Spleen (tissue), 11 donors: ENCODE results near the gene NEK1. TPM values are rescaled to one million over a fixed set of nuclear protein-coding genes. Genes with fewer than 3 reads are reported as not detected.

Experiments used
- DNase-seq: peaks from one replicate; pipeline ENCODE4 v3.0.0-alpha.2; 2020
- H3K27ac ChIP-seq, 8 donors: fragments of 200-600 bp; sonication (generic) in 7 of 8; 1 replicate in 4 of 8; 2 replicates in 4 of 8; pipeline versions ENCODE4 v1.5.0 to v1.8.0; 2016 to 2021; ENCODE audit warnings: inconsistent platforms in 4 of 8, mild to moderate bottlenecking in 4 of 8, moderate library complexity in 1 of 8
- H3K27me3 ChIP-seq, 7 donors: fragments of 200-600 bp; sonication (generic) in 6 of 7; replicated peaks in 1 of 7; 1 replicate in 4 of 7; 2 replicates in 3 of 7; pipeline versions ENCODE4 v1.5.0 to v1.8.0; 2016 to 2021; ENCODE audit warnings: inconsistent platforms in 3 of 7, mild to moderate bottlenecking in 1 of 7
- H3K36me3 ChIP-seq, 6 donors: fragments of 200-600 bp; sonication (generic) in 5 of 6; 1 replicate in 4 of 6; 2 replicates in 2 of 6; pipeline versions ENCODE4 v1.5.0 to v1.8.0; 2016 to 2021; ENCODE audit warnings: inconsistent platforms in 2 of 6
- H3K4me1 ChIP-seq, 6 donors: fragments of 200-600 bp; sonication (generic) in 5 of 6; 1 replicate in 3 of 6; 2 replicates in 3 of 6; pipeline versions ENCODE4 v1.5.0 to v1.8.0; 2016 to 2021; ENCODE audit warnings: inconsistent platforms in 3 of 6
- H3K4me3 ChIP-seq, 8 donors: fragments of 200-600 bp; sonication (generic) in 7 of 8; 1 replicate in 4 of 8; 2 replicates in 4 of 8; pipeline versions ENCODE4 v1.5.0 to v1.8.0; 2016 to 2021; ENCODE audit warnings: inconsistent platforms in 4 of 8, mild to moderate bottlenecking in 4 of 8, moderate library complexity in 2 of 8
- H3K9me3 ChIP-seq, 8 donors: fragments of 200-600 bp; sonication (generic) in 7 of 8; 1 replicate in 4 of 8; 2 replicates in 4 of 8; pipeline versions ENCODE4 v1.5.0 to v1.8.0; 2016 to 2021; ENCODE audit warnings: inconsistent platforms in 4 of 8
- CTCF ChIP-seq, 11 experiments: fragments of 200-600 bp in 7 of 11; fragments of 450-650 bp in 4 of 11; sonication (generic) in 4 of 11; IDR thresholded peaks in 8 of 11; conservative IDR thresholded peaks in 3 of 11; 1 replicate in 7 of 11; 2 replicates in 4 of 11; pipeline versions ENCODE4 v1.4.0 to v1.8.0; 2016 to 2021; ENCODE audit warnings: antibody characterized with exemption in 11 of 11, inconsistent platforms in 4 of 11, mild to moderate bottlenecking in 1 of 11
- POLR2A ChIP-seq, 3 donors: fragments of 450-650 bp; IDR thresholded peaks; one replicate each; pipeline ENCODE4 v1.5.1; 2017; ENCODE audit warnings: antibody characterized with exemption in 3 of 3, mild to moderate bottlenecking in 1 of 3
- POLR2AphosphoS5 ChIP-seq, 3 donors: sonication (generic); formaldehyde crosslinking; IDR thresholded peaks; one replicate each; pipeline ENCODE4 v1.5.1; 2017; ENCODE audit warnings: antibody characterized with exemption in 3 of 3
- WGBS, 5 donors: extraction: QIAGEN DNeasy Blood & Tissue Kit in 3 of 5; methylation state at CpG; one replicate each; pipeline versions ENCODE4 v1.1.5 to v1.1.7; 2013 to 2018; 5-methylcytosine and 5-hydroxymethylcytosine counted together
- intact Hi-C: fragments of 100-400 bp; cut with DNase I; formaldehyde crosslinking; loops from one replicate; pipeline ENCODE4 v1.15.0; 2023; ENCODE audit warnings: low total_unique reads
- polyA plus RNA-seq, 3 donors: library from polyadenylated mRNA; stranded (reverse); fragments of 200-250 nt; gene quantifications; one replicate each; pipeline ENCODE4 v1.2.1, GENCODE V29; 2013
- total RNA-seq, 7 donors: library from RNA; depleted of rRNA in 3 of 7; stranded (reverse); fragments of >200 nt in 3 of 7; fragmentation: NEBNext Ultra II Directional in 4 of 7; extraction: Animal tissue kit (Norgen Biotek cat#: 25700) in 4 of 7; gene quantifications; one replicate each; pipeline versions ENCODE4 v1.1.0 to v1.2.1, GENCODE V29; 2016 to 2021
- donor health status: healthy with polysubstance abuse.
- donor health status: DM: no; HTN: no; CAD: no; lungs with moderate emphysema.
- donor health status: DM: no; HTN: no; CAD: no.
- donor health status: Bipolar disorder and iron deficiency.
- donor health status: healthy.
- donor health status: DM: no; HTN: no; CAD: no.
- donor health status: DM: yes; HTN: yes; CAD: no.

NEK1 gene
- total and polyA plus RNA-seq, 10 donors = 3.0 to 20.0 (median 11.1) TPM

- H3K27me3 ChIP-seq = no peaks in the 10 kb centered on the region
- intact Hi-C loops = no loop called here
- DNase-seq = no peak
Measured at GRCh38 chr4:169616846-169617245, 4.5 kb upstream of the NEK1 start.

GRCh38 chr4:169615467-169616106 lies 3.2 kb upstream of the NEK1 start:
- Histone ChIP-seq H3K9me3 (no peaks in the 10 kb centered on the region), H3K36me3 (no peaks in the 10 kb centered on the region), H3K27me3 (no peaks in the 10 kb centered on the region), H3K4me3 (no peak overlapping the region), H3K4me1 (peaks cover 14 to 48% (median 31%) of the 10 kb centered on the region in 6 donors), H3K27ac (no peak overlapping the region)
- 77 to 85% (median 84%) methylated on average over 4 of the region's 4 CpGs for WGBS, 5 donors
- intact Hi-C loops = no loop called here
- DNase-seq = no peak
- TF ChIP-seq POLR2A (IDR thresholded peaks at IDR 0.05) (no peak), POLR2AphosphoS5 (IDR thresholded peaks at IDR 0.05) (no peak), CTCF (IDR thresholded peaks at IDR 0.05 in 8 of 11, conservative IDR thresholded peaks at IDR 0.05 in 3 of 11) (no peak)

More at GRCh38 chr4:169616846-169617245, 4.5 kb upstream of the NEK1 start:
- H3K4me1 ChIP-seq = peaks cover 13 to 46% (median 29%) of the 10 kb centered on the region in 6 donors
- no peak overlapping the region for H3K27ac ChIP-seq
- TF ChIP-seq POLR2AphosphoS5 (IDR thresholded peaks at IDR 0.05) (no peak), CTCF (IDR thresholded peaks at IDR 0.05 in 8 of 11, conservative IDR thresholded peaks at IDR 0.05 in 3 of 11) (no peak), POLR2A (IDR thresholded peaks at IDR 0.05) (no peak)
- H3K4me3 ChIP-seq = no peak overlapping the region
- H3K9me3 ChIP-seq = no peaks in the 10 kb centered on the region
- no peaks in the 10 kb centered on the region for H3K36me3 ChIP-seq

- intact Hi-C loops = loop anchor here (5.0 kb wide), 1 partner anchor 144 kb away; the partner anchor contains the start of gene HPF1
- WGBS, 5 donors = 3 to 6% (median 5%) methylated on average over 9 of the region's 9 CpGs
- Histone ChIP-seq H3K27ac (peak overlapping the region; percentile 5 to 99 (median 96)), H3K27me3 (no peaks in the 10 kb centered on the region), H3K4me3 (peak overlapping the region; percentile 17 to 82 (median 72)), H3K4me1 (peaks cover 14 to 49% (median 26%) of the 10 kb centered on the region in 6 donors), H3K36me3 (peaks cover 0 to 5% (median 0%) of the 10 kb centered on the region in 6 donors), H3K9me3 (no peaks in the 10 kb centered on the region)
- TF ChIP-seq CTCF (IDR thresholded peaks at IDR 0.05 in 8 of 11, conservative IDR thresholded peaks at IDR 0.05 in 3 of 11) (peak; percentile 21 to 75 (median 56)), POLR2A (IDR thresholded peaks at IDR 0.05) (no peak), POLR2AphosphoS5 (IDR thresholded peaks at IDR 0.05) (peak in 1 of 3 donors; percentile 38)
- DNase-seq = peak; percentile 79
Measured at GRCh38 chr4:169612871-169613859, 782 bp upstream of the NEK1 start.
